ENCODE data around the gene GNRH2.

Gene GNRH2, protein sequence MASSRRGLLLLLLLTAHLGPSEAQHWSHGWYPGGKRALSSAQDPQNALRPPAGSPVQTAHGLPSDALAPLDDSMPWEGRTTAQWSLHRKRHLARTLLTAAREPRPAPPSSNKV

DNA sequence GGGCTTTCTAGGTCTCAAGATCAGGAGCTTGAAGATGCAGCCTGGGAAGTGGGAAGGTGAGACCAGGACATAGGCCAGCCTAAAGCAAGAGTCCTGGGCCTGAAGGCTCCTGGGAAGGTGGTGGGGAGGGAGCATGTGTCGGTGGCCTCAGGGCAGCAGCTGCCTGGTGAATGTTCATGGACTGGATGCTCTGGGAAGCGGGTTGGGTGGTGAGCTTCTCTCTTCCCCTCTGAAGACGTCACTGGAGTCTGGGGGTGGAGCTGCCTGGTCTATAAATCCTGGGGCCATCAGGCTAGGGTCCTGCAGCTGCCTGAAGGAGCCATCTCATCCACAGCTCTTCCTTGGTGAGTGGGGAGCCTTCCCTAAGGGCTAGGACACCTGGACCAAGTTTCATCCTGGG lies at the start of gene GNRH2:
Gene GNRH2 (plus strand): TSS at position 301 of the 400 bp plus-strand sequence. CDS start 793 bp downstream, outside the sequence.
- no peak within 1 kb of the TSS for H3K27ac ChIP-seq
- H3K4me2 ChIP-seq = peak within 1 kb of the TSS in 5 of 11 experiments; percentile 87 to 99 (median 92); a peak in 6 of 22 replicates
- H3K9ac ChIP-seq = no peak within 1 kb of the TSS
- no peaks in the 10 kb centered on the region for H3K9me3 ChIP-seq (replicated peaks in 1 of 11)
- peaks cover 0 to 22% (median 17%) of the 10 kb centered on the region in 11 experiments; a peak in 15 of 22 replicates for H4K20me1 ChIP-seq
- TF ChIP-seq Cebpa-rat (IDR thresholded peaks at IDR 0.05) = no peak
- peaks cover 35 to 55% (median 41%) of the 10 kb centered on the region in 11 experiments for H3K36me3 ChIP-seq
- H3K27me3 ChIP-seq = no peaks in the 10 kb centered on the region
- H3K4me3 ChIP-seq = no peak within 1 kb of the TSS
- peaks cover 20 to 29% (median 26%) of the 10 kb centered on the region in 10 experiments for H3K4me1 ChIP-seq

DNA sequence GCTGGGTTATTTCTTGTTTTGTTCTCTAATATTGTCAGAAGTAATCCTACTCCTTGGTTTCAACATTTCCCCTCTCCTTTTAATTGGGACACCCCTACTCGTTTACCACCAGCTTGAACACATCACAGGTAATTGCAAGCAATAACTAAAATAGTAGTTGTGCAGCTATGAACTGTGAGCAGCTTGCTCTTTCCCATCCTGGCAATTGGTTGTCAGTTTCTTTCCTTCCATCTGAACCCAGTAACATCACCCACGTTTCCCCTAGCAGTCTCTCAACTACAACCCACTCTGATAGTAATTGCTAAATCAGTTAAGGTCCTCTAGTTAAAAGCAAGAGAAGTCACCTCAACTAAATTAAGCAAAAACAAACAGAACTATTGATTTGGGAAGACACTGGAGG lies 47.6 kb upstream of the GNRH2 start:
- no peaks in the 10 kb centered on the region; a peak in 1 of 22 replicates for H4K20me1 ChIP-seq
- no peaks in the 10 kb centered on the region for H3K9me3 ChIP-seq (replicated peaks in 1 of 11)
- no peaks in the 10 kb centered on the region for H3K4me1 ChIP-seq
- H3K36me3 ChIP-seq = peaks cover 61 to 91% (median 67%) of the 10 kb centered on the region in 11 experiments
- no peak overlapping the region for H3K27ac ChIP-seq
- no peak for TF ChIP-seq Cebpa-rat (IDR thresholded peaks at IDR 0.05)
- no peak overlapping the region for H3K4me3 ChIP-seq
- H3K4me2 ChIP-seq = no peak overlapping the region
- H3K27me3 ChIP-seq = no peaks in the 10 kb centered on the region
- H3K9ac ChIP-seq = no peak overlapping the region

DNA sequence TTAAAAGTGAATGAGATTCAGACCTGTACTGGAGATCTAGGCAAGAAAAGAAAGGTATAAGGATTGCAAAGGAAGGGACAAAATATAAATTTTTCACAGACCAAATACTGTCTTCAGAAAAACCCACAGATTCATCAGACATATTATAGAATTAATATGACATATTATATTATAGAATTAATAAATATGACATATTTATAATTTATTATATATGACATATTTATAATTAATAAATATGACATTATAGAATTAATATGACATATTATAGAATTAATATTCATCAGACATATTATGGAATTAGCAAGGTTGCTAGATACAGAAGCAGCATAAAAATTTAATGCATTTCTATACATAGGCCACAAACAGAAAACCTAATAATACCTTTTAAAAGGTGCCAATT lies 44.7 kb upstream of the GNRH2 start:
- no peak for TF ChIP-seq Cebpa-rat (IDR thresholded peaks at IDR 0.05)
- Histone ChIP-seq H3K36me3 (peaks cover 38 to 83% (median 51%) of the 10 kb centered on the region in 11 experiments), H3K27me3 (no peaks in the 10 kb centered on the region), H4K20me1 (no peaks in the 10 kb centered on the region; a peak in 1 of 22 replicates), H3K27ac (no peak overlapping the region), H3K9me3 (replicated peaks in 1 of 11) (no peaks in the 10 kb centered on the region), H3K9ac (no peak overlapping the region), H3K4me2 (no peak overlapping the region), H3K4me3 (no peak overlapping the region), H3K4me1 (no peaks in the 10 kb centered on the region)

DNA sequence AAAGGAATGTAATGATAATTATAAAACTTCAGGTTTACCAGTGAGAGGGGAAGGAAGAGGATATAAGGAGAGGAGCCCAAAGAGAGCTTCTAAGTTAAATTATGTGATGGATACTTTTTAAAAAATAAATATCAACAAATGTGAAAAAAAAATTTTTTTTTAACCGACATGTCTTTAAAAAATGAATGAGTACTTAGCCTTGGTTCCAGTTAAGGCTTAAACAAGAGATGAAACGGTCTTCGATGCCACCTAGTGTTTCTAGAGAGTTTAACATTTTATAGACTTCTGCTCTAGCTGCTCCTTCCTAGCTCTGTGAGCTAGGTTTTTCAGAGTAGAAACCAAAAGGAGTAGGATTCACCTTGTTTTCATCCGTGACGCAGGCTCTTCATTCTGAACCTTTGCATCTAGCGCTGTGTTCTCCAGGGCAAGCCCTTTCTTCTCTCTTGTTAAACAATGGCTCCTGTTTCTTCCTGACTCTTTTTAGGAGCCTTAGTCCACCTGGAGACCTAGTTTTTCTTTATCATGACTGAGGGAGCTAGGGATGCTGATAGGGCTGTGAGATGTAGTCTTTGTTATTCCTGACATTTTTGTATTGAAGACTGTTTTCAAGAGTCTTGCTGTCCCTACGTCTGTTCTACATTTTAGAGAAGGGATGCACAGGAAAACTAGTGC lies 42.4 kb upstream of the GNRH2 start:
- no peak overlapping the region for H3K27ac ChIP-seq
- H3K4me2 ChIP-seq = no peak overlapping the region
- H3K36me3 ChIP-seq = peaks cover 31 to 81% (median 46%) of the 10 kb centered on the region in 11 experiments
- no peak for TF ChIP-seq Cebpa-rat (IDR thresholded peaks at IDR 0.05)
- H3K27me3 ChIP-seq = no peaks in the 10 kb centered on the region
- H3K4me3 ChIP-seq = no peak overlapping the region
- H3K9me3 ChIP-seq (replicated peaks in 1 of 11) = no peaks in the 10 kb centered on the region
- no peaks in the 10 kb centered on the region for H4K20me1 ChIP-seq
- no peaks in the 10 kb centered on the region for H3K4me1 ChIP-seq
- no peak overlapping the region for H3K9ac ChIP-seq

DNA sequence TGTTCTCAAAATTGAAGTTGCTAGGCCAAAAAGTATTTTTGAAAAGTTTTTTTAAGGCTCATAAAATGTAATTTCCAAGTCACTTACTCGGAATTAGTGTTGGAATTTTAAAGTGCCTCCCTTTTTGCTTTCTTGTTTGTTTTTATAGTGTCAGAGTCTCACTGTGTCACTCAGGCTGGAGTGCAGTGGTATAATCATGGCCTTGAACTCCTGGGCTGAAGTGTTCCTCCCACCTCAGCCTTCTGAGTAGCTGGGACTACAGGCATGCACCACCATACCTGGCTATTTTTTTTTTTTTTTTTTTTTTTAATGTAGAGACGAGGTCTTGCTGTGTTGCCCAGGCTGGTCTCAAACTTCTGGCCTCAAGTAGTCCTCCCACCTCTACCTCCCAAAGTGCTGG lies 40.0 kb upstream of the GNRH2 start:
- H3K4me1 ChIP-seq = no peaks in the 10 kb centered on the region
- H4K20me1 ChIP-seq = no peaks in the 10 kb centered on the region
- no peak overlapping the region for H3K4me2 ChIP-seq
- no peaks in the 10 kb centered on the region for H3K9me3 ChIP-seq (replicated peaks in 1 of 11)
- no peak for TF ChIP-seq Cebpa-rat (IDR thresholded peaks at IDR 0.05)
- no peak overlapping the region for H3K27ac ChIP-seq
- no peaks in the 10 kb centered on the region for H3K27me3 ChIP-seq
- peaks cover 43 to 85% (median 58%) of the 10 kb centered on the region in 11 experiments for H3K36me3 ChIP-seq
- H3K9ac ChIP-seq = no peak overlapping the region
- H3K4me3 ChIP-seq = no peak overlapping the region

DNA sequence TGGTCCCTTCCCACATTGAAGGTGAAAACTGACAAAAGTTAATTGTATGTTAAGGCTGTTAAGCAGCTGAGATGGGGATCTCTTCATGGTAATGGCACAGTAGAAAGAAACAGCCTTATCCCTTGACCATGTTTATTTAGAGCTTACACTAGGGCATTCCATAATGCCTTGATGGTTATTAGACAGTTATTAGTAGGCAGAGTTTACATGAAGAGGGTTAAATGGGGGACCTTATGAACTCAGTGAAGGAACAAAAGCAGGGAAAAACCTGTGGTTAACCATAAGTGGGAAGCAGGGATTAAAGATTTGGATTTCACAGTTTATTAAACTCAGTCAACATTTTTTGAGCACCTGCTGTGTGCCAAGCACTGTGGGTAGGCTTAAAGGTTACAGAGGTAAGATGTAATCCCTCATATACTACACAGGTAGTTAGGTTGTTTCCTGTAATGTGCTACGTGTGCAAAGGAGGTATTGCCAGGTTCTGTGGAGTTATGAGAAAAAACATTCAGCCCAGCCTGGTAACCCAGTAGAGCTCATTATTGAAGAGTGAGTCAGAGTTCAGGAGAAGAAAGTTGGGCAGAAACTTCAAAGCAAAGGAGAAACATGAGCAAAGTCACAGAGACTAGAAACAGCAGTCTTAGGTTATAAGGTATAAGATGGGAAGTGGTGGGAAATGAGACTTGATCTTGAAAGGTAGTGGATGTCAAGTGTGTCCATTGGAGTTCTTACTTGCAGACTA lies 32.3 kb upstream of the GNRH2 start:
- no peaks in the 10 kb centered on the region for H3K27me3 ChIP-seq
- no peak overlapping the region for H3K27ac ChIP-seq
- H4K20me1 ChIP-seq = no peaks in the 10 kb centered on the region; a peak in 1 of 22 replicates
- no peak overlapping the region for H3K9ac ChIP-seq
- H3K4me1 ChIP-seq = no peaks in the 10 kb centered on the region
- peaks cover 77 to 100% (median 88%) of the 10 kb centered on the region in 11 experiments for H3K36me3 ChIP-seq
- H3K4me3 ChIP-seq = no peak overlapping the region
- H3K4me2 ChIP-seq = no peak overlapping the region
- no peak for TF ChIP-seq Cebpa-rat (IDR thresholded peaks at IDR 0.05)
- H3K9me3 ChIP-seq (replicated peaks in 1 of 11) = peaks cover 0 to 2% (median 2%) of the 10 kb centered on the region in 11 experiments; a peak in 7 of 22 replicates

DNA sequence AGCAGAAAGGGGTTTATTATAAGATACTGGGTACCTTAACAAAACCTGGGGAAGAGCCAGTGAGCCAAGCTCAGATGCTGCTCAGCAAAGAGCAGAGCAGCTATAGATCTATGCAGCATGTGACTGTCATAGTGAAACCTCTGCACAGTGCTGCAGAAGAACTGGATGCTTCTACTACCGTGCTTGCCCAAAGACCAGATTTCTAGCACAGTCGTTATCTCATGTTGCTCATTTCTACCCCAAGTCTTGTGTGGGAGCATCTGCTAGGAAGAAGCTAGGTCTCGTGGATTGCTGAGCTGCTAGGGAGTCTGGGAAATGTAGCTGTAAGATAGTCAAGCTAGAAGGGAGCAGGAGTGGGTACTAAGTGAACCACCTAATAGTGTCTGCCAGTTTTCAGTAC lies 31.7 kb upstream of the GNRH2 start:
- Histone ChIP-seq H3K36me3 (peaks cover 77 to 100% (median 88%) of the 10 kb centered on the region in 11 experiments), H3K4me1 (no peaks in the 10 kb centered on the region), H4K20me1 (no peaks in the 10 kb centered on the region; a peak in 1 of 22 replicates), H3K9me3 (replicated peaks in 1 of 11) (peaks cover 0 to 8% (median 8%) of the 10 kb centered on the region in 11 experiments; a peak in 12 of 22 replicates), H3K9ac (no peak overlapping the region), H3K27me3 (no peaks in the 10 kb centered on the region), H3K27ac (no peak overlapping the region), H3K4me3 (no peak overlapping the region), H3K4me2 (no peak overlapping the region)
- TF ChIP-seq Cebpa-rat (IDR thresholded peaks at IDR 0.05) = no peak

DNA sequence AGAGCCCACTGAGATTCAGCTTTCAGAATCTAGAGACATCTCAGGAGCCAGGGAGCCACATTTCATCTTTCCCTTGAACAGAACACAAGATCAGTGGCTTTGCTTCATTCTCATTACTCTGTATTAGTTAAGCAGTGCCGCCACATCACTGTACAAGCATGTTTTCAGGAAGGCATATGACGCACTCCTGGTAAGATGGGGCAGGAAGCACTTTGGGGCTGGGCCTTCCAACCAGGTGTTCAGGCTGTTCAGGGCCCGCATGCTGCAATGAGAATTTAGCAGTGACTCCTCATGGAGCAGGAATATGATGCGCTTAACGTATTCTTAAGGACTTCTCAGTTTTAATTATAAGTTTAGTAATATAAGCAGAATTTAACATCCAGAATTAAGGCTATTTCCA lies 29.7 kb upstream of the GNRH2 start:
- H3K4me3 ChIP-seq = no peak overlapping the region
- no peak for TF ChIP-seq Cebpa-rat (IDR thresholded peaks at IDR 0.05)
- H3K4me1 ChIP-seq = no peaks in the 10 kb centered on the region
- H4K20me1 ChIP-seq = no peaks in the 10 kb centered on the region; a peak in 1 of 22 replicates
- H3K27me3 ChIP-seq = no peaks in the 10 kb centered on the region
- H3K4me2 ChIP-seq = no peak overlapping the region
- H3K36me3 ChIP-seq = peaks cover 70 to 95% (median 82%) of the 10 kb centered on the region in 11 experiments
- peaks cover 11 to 23% (median 20%) of the 10 kb centered on the region in 11 experiments; a peak in 21 of 22 replicates for H3K9me3 ChIP-seq (replicated peaks in 1 of 11)
- H3K9ac ChIP-seq = no peak overlapping the region
- H3K27ac ChIP-seq = no peak overlapping the region

DNA sequence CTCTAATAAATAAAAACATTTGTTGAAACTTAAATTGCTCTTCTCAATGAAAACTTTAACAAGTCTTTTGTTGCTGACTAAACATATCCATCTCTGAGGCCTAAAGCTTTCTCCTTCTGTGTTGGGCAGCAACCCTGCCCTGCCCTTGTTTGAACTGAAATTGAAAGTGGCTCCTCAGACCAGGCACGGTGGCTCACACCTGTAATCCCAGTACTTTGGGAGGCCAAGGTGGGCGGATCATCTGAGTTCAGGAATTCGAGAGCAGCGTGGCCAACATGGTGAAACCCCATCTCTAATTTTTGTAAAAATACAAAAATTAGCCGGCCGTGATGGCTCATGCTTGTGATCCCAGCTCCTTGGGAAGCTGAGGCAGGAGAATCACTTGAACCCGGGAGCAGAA lies 29.2 kb upstream of the GNRH2 start:
- Histone ChIP-seq H3K9me3 (replicated peaks in 1 of 11) (peaks cover 11 to 27% (median 20%) of the 10 kb centered on the region in 11 experiments; a peak in 21 of 22 replicates), H3K4me2 (no peak overlapping the region), H3K36me3 (peaks cover 66 to 91% (median 78%) of the 10 kb centered on the region in 11 experiments), H3K9ac (no peak overlapping the region), H3K4me3 (no peak overlapping the region), H3K4me1 (no peaks in the 10 kb centered on the region), H3K27ac (no peak overlapping the region), H3K27me3 (no peaks in the 10 kb centered on the region), H4K20me1 (no peaks in the 10 kb centered on the region; a peak in 1 of 22 replicates)
- TF ChIP-seq Cebpa-rat (IDR thresholded peaks at IDR 0.05) = no peak

Measured in BLaER1 treated with 17β-estradiol and CSF1 and Interleukin-3, amounts not matched to agents 10 nM and 100 nM (cell line).